Neural crest cell (in vitro differentiated cells): ENCODE measurements around the gene OR6K3. TPM values are rescaled to one million over a fixed set of nuclear protein-coding genes. Genes with fewer than 3 reads are reported as not detected.
"Not testable (repeated sequence)": the region's sequence is repeated elsewhere in the genome, so short reads cannot be mapped to it uniquely, and the experiment has no call there.

Experiments used
- DNase-seq: peaks from one replicate; pipeline ENCODE4 v3.0.0; 2021; ENCODE audit warnings: low read depth, mixed read lengths, low spot score
- H3K27ac Mint-ChIP-seq: one replicate; pipeline ENCODE4 v1.8.0; 2021; ENCODE audit warnings: mild to moderate bottlenecking, mixed read lengths; ENCODE audit not compliant: unreplicated experiment
- H3K27me3 Mint-ChIP-seq: 2 replicates; pipeline ENCODE4 v1.8.0; 2021; ENCODE audit warnings: low read depth, mild to moderate bottlenecking, mixed read lengths
- H3K36me3 Mint-ChIP-seq: 2 replicates; pipeline ENCODE4 v1.8.0; 2021; ENCODE audit warnings: low read depth, mild to moderate bottlenecking, mixed read lengths
- H3K4me1 Mint-ChIP-seq: 2 replicates; pipeline ENCODE4 v1.8.0; 2021; ENCODE audit warnings: mixed read lengths
- H3K4me3 Mint-ChIP-seq: one replicate; pipeline ENCODE4 v1.8.0; 2021; ENCODE audit warnings: mild to moderate bottlenecking, mixed read lengths
- H3K9me3 Mint-ChIP-seq: 2 replicates; pipeline ENCODE4 v1.8.0; 2021; ENCODE audit warnings: mixed read lengths
- CTCF ChIP-seq: fragments of 200-600 bp; sonication (generic); conservative IDR thresholded peaks from 2 replicates; pipeline ENCODE4 v1.5.0; 2021; ENCODE audit warnings: antibody characterized with exemption, mild to moderate bottlenecking
- total RNA-seq: library from RNA; stranded (reverse); gene quantifications from 2 replicates; pipeline ENCODE4 v1.2.1, GENCODE V29; 2021

Gene OR6K3
- total RNA-seq, 1 donor from 2014 or later = not detected

DNA sequence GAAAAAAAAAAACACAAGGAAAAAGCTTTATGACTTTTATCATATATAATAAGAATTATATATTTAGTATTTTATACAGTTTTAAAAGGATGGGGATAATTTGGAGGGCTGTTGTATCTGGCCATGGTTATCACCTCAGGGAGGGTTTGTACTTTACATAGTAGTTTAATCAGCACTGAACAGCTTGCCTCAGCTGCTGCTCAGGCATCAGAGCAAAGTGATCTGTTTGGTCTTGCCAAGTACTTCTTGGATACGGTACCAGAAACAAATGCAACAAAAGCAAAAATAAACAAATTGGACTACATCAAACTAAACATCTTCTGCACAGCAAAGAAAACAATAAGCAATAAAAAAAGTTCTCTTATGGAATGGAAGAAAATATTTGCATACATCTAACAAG, 31.4 kb downstream of the OR6K3 start:
- H3K27me3 Mint-ChIP-seq = peaks cover 11% of the 10 kb centered on the region
- H3K4me3 Mint-ChIP-seq = no peak overlapping the region
- peaks cover 2% of the 10 kb centered on the region for H3K9me3 Mint-ChIP-seq
- H3K27ac Mint-ChIP-seq = no peak overlapping the region
- TF ChIP-seq CTCF = no peak
- H3K36me3 Mint-ChIP-seq = no peaks in the 10 kb centered on the region
- DNase-seq = no peak
- H3K4me1 Mint-ChIP-seq = no peaks in the 10 kb centered on the region

DNA sequence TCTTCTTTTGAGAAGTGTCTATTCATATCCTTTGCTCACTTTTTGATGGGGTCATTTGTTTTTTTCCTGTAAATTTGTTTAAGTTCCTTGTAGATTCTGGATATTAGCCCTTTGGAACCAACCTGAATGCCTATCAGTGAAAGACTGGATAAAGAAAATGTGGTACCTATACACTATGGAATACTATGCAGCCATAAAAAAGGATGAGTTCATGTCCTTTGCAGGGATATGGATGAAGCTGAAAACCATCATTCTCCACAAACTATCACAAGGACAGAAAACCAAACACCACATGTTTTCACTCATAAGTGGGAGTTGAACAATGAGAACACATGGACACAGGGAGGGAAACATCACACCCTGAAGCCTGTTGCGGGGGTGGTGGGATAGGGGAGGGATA, 32.2 kb downstream of the OR6K3 start:
- H3K27me3 Mint-ChIP-seq = peaks cover 17% of the 10 kb centered on the region
- not testable (repeated sequence) for H3K9me3 Mint-ChIP-seq, H3K4me1 Mint-ChIP-seq, DNase-seq, H3K4me3 Mint-ChIP-seq, H3K27ac Mint-ChIP-seq, H3K36me3 Mint-ChIP-seq

GRCh38 chr1:158687037-158687436, 33.5 kb downstream of the OR6K3 start:
- H3K9me3 Mint-ChIP-seq = peaks cover 2% of the 10 kb centered on the region
- no peak overlapping the region for H3K4me3 Mint-ChIP-seq
- no peaks in the 10 kb centered on the region for H3K36me3 Mint-ChIP-seq
- H3K27me3 Mint-ChIP-seq = peaks cover 25% of the 10 kb centered on the region
- DNase-seq = no peak
- no peak overlapping the region for H3K27ac Mint-ChIP-seq
- TF ChIP-seq CTCF = no peak
- H3K4me1 Mint-ChIP-seq = no peaks in the 10 kb centered on the region

- no peak within 1 kb of the TSS for H3K27ac Mint-ChIP-seq
- no peak within 1 kb of the TSS for H3K4me3 Mint-ChIP-seq
- TF ChIP-seq CTCF = no peak
- H3K4me1 Mint-ChIP-seq = no peaks in the 10 kb centered on the region
- no peaks in the 10 kb centered on the region for H3K36me3 Mint-ChIP-seq
- DNase-seq = no peak
- H3K27me3 Mint-ChIP-seq = peaks cover 27% of the 10 kb centered on the region
- peaks cover 2% of the 10 kb centered on the region for H3K9me3 Mint-ChIP-seq
These were observed 34.2 kb downstream of the OR6K3 start, which contains the start of gene SPTA1 for GRCh38 chr1:158686111-158687009. TSS of gene SPTA1 (minus strand) at chr1:158686715. CDS start at chr1:158686517, 198 bp downstream.

GRCh38 chr1:158685085-158685484, 35.4 kb downstream of the OR6K3 start:
- Mint-ChIP-seq H3K27me3 (peaks cover 30% of the 10 kb centered on the region), H3K4me3 (no peak overlapping the region), H3K36me3 (no peaks in the 10 kb centered on the region), H3K27ac (no peak overlapping the region), H3K4me1 (no peaks in the 10 kb centered on the region), H3K9me3 (peaks cover 2% of the 10 kb centered on the region)
- no peak for TF ChIP-seq CTCF
- DNase-seq = no peak

GRCh38 chr1:158681606-158682005, 38.9 kb downstream of the OR6K3 start:
- Mint-ChIP-seq H3K27me3 (peaks cover 32% of the 10 kb centered on the region), H3K36me3 (no peaks in the 10 kb centered on the region), H3K27ac (no peak overlapping the region), H3K4me1 (no peaks in the 10 kb centered on the region), H3K4me3 (no peak overlapping the region), H3K9me3 (no peaks in the 10 kb centered on the region)
- TF ChIP-seq CTCF = no peak
- DNase-seq = no peak
